ENCODE measurements around the gene XPR1.
"Not testable (repeated sequence)": the region's sequence is repeated elsewhere in the genome, so short reads cannot be mapped to it uniquely, and the experiment has no call there.

Gene XPR1

DNA sequence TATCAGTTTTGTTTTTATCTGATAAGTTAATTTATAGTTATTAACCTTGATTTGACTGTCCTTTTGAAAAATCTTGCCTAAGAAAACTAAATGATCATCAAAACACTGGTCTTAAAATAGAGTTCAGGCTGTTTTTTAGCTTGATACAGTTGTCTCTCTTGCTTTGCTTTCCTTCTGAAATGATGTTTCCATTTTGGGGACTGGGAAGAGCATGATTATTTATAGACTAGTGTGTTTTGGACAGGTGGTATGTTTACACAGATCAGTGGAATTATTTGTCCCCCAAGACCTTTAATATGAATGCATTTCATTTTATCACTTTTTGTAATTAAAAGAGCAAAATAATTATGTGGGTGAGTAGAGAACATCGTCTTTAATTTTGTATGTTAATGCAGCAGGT, 90.8 kb downstream of the XPR1 start:
- no peak for DNase-seq (ENCODE audit: low read depth in 2 of 2)

DNA sequence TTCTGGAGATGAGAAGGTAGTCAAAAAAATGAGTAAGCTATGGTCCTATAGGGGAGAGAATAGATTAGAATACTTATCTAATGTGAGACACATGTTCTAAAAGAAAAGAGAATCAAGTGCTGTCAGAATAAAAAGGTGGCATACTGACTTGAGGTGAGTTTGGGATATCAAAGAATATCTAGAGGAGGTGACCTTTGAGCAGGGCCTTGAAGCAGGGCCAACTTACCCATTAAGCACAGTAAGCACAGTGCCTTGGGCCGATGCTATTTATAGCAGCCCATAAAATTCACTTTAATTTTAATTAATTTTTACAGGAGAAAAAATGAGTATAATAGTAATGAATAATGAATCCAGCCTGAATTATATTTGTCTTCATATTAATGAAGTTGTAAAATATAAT, 92.2 kb downstream of the XPR1 start:
- no peak for DNase-seq (ENCODE audit: low read depth in 2 of 2)

DNA sequence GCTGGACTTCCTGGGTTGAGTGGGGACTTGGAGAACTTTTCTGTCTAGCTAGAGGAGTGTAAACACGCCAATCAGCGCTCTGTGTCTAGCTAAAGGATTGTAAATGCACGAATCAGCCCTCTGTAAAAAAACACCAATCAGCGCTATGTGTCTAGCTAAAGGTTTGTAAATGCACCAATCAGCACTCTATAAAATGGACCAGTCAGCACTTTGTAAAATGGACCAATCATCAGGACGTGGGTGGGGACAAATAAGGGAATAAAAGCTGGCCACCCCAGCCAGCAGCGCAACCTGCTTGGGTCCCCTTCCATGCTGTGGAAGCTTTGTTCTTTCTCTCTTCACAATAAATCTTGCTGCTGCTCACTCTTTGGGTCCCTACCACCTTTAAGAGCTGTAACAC, 94.2 kb downstream of the XPR1 start:
- DNase-seq (ENCODE audit: low read depth in 2 of 2) = not testable (repeated sequence)

DNA sequence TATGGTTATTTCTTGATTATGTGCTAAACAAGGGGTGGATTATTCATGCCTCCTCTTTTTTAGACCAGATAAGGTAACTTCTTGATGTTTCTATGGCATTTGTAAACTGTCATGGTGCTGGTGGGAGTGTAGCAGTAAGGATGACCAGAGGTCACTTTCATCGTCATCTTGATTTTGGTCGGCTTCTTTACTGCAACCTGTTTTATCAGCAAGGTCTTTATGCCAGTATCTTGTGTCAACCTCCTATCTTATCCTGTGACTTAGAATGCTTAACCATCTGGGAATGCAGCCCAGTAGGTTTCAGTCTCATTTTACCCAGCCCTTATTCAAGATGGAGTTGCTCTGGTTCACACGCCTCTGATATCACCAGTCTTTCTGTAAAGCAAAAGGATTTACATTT, 95.9 kb downstream of the XPR1 start:
- DNase-seq (ENCODE audit: low read depth in 2 of 2) = not testable (repeated sequence)

DNA sequence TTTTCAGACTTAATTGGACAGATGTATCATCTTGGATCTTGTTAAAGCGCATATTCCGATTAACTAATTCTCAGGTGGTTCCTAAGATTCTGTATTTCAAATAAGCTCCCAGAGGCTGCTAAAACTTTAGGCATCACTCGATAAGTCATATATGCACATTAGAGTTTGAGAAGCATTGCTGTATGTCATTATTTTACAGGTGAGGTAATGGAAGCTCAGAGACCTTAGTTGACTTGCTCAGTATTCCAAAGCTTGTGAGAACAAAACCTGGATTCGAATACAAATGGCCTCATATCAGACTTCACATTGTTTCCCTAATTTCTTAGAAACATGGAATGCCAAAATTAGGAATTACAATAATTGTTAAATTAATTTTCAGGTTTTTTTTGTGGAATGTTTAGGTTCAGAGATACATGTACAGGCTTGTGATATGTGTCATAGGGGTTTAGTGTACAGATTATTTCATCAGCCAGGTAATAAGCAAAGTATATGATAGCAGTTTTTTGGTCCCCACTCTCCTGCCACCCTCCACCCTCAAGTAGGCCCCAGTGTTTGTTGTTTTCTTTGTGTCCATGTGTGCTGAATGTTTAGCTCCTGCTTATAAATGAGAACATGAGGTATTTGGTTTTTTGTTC, 96.8 kb downstream of the XPR1 start:
- no peak for DNase-seq (ENCODE audit: low read depth in 2 of 2)

- DNase-seq (ENCODE audit: low read depth in 2 of 2) = no peak
These were observed 99.3 kb downstream of the XPR1 start for GRCh38 chr1:180731131-180731530.

- DNase-seq (ENCODE audit: low read depth in 2 of 2) = no peak
These were observed 101.0 kb downstream of the XPR1 start for GRCh38 chr1:180732866-180733265.

DNA sequence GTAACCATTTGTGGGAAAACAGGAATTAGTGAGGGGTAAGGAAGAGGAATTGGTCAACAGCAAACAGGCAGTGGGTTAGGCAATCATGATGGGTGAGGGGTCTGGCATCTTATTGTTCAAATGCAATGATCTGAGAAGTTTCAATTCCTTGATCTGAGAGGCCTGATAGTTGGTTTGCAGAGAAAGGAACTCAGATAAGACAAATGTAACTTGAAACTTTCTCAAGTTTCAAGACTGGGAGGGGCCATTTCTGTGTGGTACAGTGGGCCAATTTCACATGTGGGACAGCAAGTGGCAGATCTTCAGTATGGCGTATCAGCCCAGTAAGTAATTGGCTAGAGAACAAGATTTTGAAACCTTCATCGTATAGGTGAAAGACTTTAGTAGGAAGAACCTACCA, 102.5 kb downstream of the XPR1 start:
- DNase-seq (ENCODE audit: low read depth in 2 of 2) = no peak

DNA sequence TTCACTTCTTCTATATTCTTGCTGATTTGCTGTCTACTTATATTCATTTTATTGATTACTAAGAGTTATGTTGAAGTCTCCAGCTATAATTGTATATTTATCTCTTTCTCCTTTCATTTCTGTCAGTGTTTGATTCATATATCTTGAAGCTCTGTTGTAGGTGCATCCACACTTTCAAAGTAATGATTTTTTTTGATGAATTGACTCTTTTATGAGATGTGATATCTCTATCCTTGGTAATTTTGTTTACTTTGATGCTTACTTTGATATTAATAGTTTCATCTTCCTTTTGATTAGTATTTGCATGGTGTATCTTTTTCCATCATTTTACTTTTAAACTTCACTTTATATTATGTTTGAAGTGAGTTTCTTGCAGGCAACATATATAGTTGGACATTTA, 110.8 kb downstream of the XPR1 start:
- DNase-seq (ENCODE audit: low read depth in 2 of 2) = no peak

DNA sequence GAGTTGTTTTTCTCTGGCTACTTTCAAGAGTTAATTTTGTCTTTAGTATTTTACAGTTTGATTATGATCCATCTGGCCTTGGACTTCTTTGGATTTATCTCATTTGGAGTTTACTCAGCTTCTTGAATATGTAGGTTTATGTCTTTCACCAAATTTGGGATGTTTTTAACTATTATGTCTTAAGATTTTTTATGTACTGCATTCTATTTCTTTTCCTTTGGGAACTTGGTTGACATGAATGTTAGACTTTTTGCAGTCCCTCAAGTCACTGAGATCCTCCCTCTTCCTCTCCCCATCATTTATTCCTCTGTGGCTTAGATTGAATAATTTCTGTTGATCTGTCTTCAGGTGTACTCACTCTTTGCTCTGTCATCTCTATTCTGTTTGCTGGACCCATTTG, 112.0 kb downstream of the XPR1 start:
- no peak for DNase-seq (ENCODE audit: low read depth in 2 of 2)

GRCh38 chr1:180745098-180745497, 113.3 kb downstream of the XPR1 start:
- DNase-seq (ENCODE audit: low read depth in 2 of 2) = no peak

- no peak for DNase-seq (ENCODE audit: low read depth in 2 of 2)
These were observed 120.1 kb downstream of the XPR1 start for GRCh38 chr1:180751921-180752320.

DNA sequence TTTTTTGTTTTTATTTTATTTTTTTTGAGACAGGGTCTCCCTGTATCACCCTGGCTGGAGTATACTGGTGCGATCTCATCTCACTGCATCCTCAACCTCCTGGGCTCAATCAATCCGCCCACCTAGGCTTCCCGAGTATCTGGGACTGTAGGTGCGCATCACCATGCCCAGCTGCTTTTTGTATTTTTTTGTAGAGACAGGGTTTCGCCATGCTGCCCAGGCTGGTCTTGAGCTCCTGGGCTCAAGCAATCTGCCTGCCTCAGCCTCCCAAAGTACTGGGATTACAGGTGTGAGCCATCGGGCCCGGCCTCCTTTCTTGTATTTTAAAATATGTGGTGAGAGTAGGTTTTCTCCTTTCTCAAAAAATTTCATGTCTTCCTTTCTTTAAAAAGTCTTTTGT, 122.6 kb downstream of the XPR1 start:
- no peak for DNase-seq (ENCODE audit: low read depth in 2 of 2)

GRCh38 chr1:180757657-180758056, 125.8 kb downstream of the XPR1 start:
- no peak for DNase-seq (ENCODE audit: low read depth in 2 of 2)

- DNase-seq (ENCODE audit: low read depth in 2 of 2) = no peak
These were observed 131.0 kb downstream of the XPR1 start for GRCh38 chr1:180762796-180763195.

GRCh38 chr1:180765151-180765550, 133.3 kb downstream of the XPR1 start:
- DNase-seq (ENCODE audit: low read depth in 2 of 2) = no peak

GRCh38 chr1:180769889-180770288, 138.1 kb downstream of the XPR1 start:
- no peak for DNase-seq (ENCODE audit: low read depth in 2 of 2)

DNA sequence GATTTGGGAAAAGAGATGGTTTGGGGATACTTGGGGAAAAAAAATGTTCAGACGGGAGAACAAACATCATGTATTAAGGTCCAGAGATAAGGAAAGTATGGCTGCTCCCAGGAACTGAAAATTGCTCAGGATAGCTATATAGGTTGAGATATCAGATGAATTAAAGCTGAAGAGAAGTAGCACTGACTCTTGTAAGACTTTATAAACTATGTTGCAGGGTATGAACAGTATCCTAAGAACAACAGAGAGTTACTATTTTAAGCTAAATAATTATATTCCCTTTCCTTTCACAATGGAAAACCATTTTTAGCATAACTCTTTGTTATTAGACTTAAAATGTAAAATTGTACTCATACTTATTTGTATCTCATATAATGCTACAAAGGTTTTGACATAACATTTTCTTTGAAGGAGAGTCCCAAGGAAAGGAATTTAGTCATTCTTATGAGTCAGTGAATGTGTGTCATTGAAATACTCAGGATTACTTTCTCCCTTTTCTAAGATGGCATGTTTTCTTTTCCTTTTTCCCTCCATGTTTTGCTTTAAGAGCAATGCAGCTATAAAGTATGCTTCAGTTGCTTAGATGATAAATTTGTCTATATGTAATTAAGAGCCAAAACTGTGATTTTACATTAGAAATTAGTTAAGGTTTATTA, 141.5 kb downstream of the XPR1 start:
- no peak for DNase-seq (ENCODE audit: low read depth in 2 of 2)

DNA sequence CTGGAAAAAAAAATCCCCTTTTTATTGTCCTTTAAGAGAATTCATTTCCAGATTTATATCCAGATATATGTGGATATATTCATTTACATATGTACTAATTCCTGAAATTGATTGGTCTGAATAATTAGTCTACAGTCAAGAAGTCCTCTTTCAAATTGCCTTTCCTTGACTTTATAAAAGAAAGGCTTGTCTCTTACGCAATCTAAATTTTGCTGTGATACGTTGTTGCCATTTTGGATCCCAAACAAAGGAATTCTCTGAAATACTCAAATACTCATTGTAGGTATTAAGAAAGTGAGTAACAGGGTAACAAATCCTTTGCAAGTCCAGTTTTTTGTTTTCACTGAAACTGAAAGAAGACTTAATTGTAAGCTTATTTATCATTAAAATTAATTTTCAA, 144.0 kb downstream of the XPR1 start:
- no peak for DNase-seq (ENCODE audit: low read depth in 2 of 2)

DNA sequence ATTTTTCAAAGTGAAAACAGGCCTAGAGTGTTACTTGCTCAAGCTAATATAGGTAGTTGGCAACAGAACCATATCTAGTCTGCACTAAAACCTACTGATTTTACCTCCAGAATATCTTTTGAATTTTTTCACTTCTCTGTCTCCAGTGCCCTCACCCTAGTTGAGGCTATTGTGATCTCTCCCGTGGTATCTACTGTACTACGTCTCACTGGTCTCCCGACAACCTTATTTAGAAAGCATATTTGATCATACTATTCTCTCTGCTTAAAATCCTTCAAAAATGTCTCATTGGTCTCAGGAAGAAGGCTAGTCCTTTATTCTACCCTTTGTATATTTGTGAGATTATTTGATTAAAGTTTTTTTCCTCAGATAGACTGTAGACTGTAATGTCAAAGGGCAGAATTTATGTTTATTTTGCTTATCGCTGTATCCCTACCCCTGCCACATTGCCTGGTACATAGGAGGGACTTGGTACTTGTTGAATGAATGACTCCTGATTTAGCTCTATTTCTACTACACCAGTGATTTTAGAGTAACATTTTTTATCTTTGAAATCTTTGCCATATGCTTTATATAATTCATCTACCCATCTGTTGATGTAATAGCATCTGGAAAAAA, 145.4 kb downstream of the XPR1 start:
- no peak for DNase-seq (ENCODE audit: low read depth in 2 of 2)

DNA sequence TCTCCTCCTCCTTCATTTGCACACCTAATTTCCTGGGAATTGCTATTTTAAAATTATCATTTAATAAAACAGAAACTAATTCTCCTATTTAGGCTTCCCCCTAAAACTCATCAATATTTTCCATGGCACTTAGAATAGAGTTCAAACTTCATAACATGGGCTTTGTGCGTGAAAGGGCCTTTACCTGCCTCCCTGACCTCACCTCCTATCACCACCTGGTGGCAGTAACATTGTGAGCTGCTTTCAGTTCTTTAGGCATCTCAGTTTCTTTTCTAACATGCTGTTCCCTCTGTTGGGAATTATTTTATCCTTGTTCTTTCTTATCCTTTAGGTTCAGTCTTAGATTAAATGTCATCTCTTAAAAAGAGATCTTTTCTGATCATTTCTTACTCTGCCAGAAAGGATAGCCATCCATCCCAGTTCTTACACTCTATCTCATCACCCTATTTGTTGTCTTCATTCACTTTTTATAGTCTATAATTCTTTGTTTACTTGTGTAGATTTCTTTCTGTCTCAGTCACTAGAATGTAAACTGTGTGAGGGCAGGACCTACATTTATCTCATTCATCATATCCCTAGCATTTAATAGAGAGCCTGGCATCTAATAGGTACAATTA, 147.1 kb downstream of the XPR1 start:
- no peak for DNase-seq (ENCODE audit: low read depth in 2 of 2)

GRCh38 chr1:180779584-180779983, 147.8 kb downstream of the XPR1 start:
- no peak for DNase-seq (ENCODE audit: low read depth in 2 of 2)

DNA sequence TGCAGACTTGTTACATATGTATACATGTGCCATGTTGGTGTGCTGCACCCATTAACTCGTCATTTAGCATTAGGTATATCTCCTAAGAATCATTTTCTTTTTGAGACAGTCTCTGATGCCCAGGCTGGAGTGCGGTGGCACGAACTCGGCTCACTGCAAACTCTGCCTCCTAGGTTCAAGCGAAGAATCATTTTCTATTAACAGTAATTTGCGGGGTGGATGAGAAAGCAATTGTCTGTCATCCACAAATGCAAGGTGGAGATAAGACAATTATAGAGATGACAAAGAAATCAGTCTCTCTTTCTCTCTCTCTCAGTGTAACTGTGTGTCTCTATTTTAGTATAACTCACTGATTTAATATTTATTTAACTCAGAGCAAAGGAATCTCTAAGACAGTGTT, 149.9 kb downstream of the XPR1 start:
- DNase-seq (ENCODE audit: low read depth in 2 of 2) = no peak

All from stimulated activated CD4-positive, alpha-beta T cell treated with anti-CD3 and anti-CD28 coated beads, Interleukin-4, amount 100 ng/mL, for 48 hours (primary cell).